ENCODE results near the gene GPI. TPM values are rescaled to one million over a fixed set of nuclear protein-coding genes. Genes with fewer than 3 reads are reported as not detected.
"Not testable (repeated sequence)": the region's sequence is repeated elsewhere in the genome, so short reads cannot be mapped to it uniquely, and the experiment has no call there.

GPI gene
- total RNA-seq, 1 donor from 2014 or later: 223 TPM

DNA sequence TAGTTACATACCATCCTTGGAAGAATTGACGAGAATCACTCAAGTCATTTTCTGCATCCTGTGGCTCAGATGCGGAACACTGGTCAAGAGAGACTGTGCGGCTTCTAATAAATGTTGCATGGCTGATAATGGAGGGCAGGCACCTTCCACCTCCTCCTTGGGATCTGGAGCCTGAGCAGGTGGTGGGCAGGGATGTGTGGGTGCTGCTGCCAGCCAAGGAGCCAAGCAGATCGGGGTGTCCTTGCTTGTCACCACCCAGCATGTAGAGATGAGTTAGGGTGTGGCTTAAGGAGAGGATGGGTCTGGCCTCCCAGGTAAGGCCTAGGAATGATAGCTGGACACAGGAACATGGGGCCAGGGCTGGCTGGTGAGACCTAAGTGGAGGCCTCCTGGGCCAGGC is 17.5 kb downstream of the GPI start:
- Histone ChIP-seq H3K27me3 (ENCODE audit: control insufficient read depth, insufficient read depth, low read length) (no peaks in the 10 kb centered on the region), H3K4me3 (ENCODE audit: low read depth, low read length) (no peak overlapping the region), H3K36me3 (ENCODE audit: control insufficient read depth, insufficient read depth, low read length) (peaks cover 7% of the 10 kb centered on the region)
- DNase-seq (ENCODE audit: low read depth): no peak
- TF ChIP-seq, protein P1, sequence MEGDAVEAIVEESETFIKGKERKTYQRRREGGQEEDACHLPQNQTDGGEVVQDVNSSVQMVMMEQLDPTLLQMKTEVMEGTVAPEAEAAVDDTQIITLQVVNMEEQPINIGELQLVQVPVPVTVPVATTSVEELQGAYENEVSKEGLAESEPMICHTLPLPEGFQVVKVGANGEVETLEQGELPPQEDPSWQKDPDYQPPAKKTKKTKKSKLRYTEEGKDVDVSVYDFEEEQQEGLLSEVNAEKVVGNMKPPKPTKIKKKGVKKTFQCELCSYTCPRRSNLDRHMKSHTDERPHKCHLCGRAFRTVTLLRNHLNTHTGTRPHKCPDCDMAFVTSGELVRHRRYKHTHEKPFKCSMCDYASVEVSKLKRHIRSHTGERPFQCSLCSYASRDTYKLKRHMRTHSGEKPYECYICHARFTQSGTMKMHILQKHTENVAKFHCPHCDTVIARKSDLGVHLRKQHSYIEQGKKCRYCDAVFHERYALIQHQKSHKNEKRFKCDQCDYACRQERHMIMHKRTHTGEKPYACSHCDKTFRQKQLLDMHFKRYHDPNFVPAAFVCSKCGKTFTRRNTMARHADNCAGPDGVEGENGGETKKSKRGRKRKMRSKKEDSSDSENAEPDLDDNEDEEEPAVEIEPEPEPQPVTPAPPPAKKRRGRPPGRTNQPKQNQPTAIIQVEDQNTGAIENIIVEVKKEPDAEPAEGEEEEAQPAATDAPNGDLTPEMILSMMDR (IDR thresholded peaks at IDR 0.05; ENCODE audit: insufficient read depth, low read length, poor library complexity, severe bottlenecking): no peak

DNA sequence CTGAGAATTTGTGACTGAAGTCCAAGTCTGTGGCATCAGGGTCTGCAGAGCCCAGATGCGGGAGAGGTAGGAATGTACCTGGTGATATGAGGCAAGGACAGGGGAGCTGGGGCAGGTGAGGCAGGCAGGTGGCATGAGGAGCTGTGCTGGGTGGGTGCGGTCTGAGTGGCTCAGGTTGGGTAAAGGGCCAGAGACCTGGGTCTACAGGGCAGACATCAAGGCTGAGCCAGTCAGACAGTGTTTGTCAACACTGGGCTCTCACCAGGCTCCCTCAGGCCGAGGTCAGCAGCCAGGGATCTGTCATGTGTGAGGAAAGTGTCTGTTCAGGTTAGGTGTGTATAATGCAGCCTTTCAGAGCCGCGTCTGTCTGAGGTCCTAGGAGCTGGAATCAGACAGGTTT is 18.6 kb downstream of the GPI start:
- no peak overlapping the region for H3K4me3 ChIP-seq (ENCODE audit: low read depth, low read length)

DNA sequence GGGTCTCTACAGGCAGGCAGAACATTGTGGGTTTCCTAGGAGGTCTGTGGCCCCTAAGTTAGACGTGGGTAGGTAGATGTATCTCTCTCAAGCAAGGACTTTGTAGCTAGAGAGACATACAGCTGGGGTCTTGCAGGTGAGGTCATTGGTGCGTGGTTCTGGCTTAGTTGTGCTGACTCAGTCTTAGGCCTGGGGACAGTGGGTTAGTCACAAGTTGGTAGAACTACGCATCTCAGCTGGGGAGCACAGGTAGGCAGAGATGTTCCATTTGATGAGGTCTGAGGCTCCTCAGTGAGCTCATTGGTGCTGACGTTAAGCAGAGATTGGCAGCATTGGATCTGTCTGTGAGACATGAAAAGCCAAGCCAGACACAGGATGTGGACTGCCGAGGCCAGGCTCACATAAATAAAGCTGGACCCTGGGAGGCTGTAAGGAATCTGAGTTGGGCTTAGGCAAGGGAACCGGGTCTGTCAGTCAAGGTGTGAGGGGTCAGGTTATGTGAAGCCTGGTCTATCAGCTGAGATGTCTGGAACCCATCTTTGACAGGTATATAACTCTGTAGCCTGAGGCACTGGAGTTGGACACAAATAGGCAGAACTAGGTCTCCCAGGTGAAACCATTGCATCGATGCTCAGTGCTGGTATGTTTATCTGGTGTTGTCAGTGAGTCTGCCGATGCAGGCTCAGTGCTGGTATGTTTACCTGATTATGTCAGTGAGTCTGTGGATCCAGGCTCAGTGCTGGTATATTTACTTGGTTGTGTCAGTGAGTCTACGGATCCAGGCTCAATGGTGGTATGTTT is 21.8 kb downstream of the GPI start:
- Histone ChIP-seq H3K27me3 (ENCODE audit: control insufficient read depth, insufficient read depth, low read length) (no peaks in the 10 kb centered on the region), H3K4me3 (ENCODE audit: low read depth, low read length) (no peak overlapping the region), H3K36me3 (ENCODE audit: control insufficient read depth, insufficient read depth, low read length) (peaks cover 8% of the 10 kb centered on the region)
- DNase-seq (ENCODE audit: low read depth): no peak
- TF ChIP-seq, protein P1 (IDR thresholded peaks at IDR 0.05; ENCODE audit: insufficient read depth, low read length, poor library complexity, severe bottlenecking): no peak

More for the DNA sequence above, 18.6 kb downstream of the GPI start:
- TF ChIP-seq, protein P1 (IDR thresholded peaks at IDR 0.05; ENCODE audit: insufficient read depth, low read length, poor library complexity, severe bottlenecking): no peak
- Histone ChIP-seq H3K36me3 (ENCODE audit: control insufficient read depth, insufficient read depth, low read length) (peaks cover 9% of the 10 kb centered on the region), H3K27me3 (ENCODE audit: control insufficient read depth, insufficient read depth, low read length) (no peaks in the 10 kb centered on the region)
- no peak for DNase-seq (ENCODE audit: low read depth)

DNA sequence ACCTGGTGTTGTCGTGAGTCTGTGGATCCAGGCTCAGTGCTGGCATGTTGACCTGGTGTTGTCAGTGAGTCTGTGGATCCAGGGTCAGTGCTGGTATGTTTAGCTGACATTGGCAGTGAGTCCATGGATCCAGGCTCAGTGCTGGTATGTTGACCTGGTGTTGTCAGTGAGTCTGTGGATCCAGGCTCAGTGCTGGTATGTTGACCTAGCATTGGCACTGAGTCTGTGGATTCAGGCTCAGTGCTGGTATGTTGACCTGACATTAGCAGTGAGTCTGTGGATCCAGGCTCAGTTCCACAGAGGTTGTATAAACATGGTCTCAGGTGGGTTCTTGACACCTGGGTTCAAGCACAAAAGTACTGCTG is 22.4 kb downstream of the GPI start:
- DNase-seq (ENCODE audit: low read depth): no peak
- TF ChIP-seq, protein P1 (IDR thresholded peaks at IDR 0.05; ENCODE audit: insufficient read depth, low read length, poor library complexity, severe bottlenecking): no peak
- no peak overlapping the region for H3K4me3 ChIP-seq (ENCODE audit: low read depth, low read length)
- peaks cover 9% of the 10 kb centered on the region for H3K36me3 ChIP-seq (ENCODE audit: control insufficient read depth, insufficient read depth, low read length)
- H3K27me3 ChIP-seq (ENCODE audit: control insufficient read depth, insufficient read depth, low read length): no peaks in the 10 kb centered on the region

DNA sequence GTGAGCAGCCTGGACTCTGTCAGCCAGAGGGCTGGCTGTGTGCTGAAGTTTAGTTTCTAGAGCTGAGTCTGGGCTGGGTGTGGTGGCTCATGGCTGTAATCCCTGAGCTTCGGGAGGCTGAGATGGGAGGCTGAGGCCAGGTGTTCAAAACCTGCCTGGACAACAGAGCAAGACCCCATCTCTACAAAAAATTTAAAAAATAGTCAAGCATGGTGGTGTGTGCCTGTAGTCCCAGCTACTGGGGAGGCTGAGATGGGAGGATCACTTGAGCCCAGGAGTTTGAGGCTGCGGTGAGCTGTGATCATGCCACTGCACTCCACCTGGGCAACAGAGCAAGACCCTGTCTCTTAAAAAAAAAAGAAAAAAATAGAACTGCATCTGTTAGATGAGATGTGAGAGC is 23.7 kb downstream of the GPI start:
- not testable (repeated sequence) for H3K27me3 ChIP-seq (ENCODE audit: control insufficient read depth, insufficient read depth, low read length); DNase-seq (ENCODE audit: low read depth); H3K36me3 ChIP-seq (ENCODE audit: control insufficient read depth, insufficient read depth, low read length); H3K4me3 ChIP-seq (ENCODE audit: low read depth, low read length)

DNA sequence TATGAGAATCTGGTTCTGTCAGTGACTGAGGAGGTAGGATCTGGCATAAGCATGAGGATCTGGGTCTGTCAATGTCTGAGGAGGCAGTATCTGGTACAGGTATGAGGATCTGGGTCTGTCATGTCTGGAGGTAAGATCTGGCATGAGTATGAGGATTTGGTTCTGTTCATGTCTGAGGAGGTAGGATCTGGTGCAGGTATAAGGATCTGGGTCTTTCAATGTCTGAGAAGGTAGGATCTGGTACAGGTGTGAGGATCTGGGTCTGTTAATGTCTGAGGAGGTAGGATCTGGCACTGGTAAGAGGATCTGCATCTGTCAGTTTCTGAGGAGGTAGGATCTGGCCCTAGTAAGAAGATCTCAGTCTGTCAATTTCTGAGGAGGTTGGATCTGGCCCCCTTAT is 26.8 kb downstream of the GPI start:
- Histone ChIP-seq H3K27me3 (ENCODE audit: control insufficient read depth, insufficient read depth, low read length) (no peaks in the 10 kb centered on the region), H3K4me3 (ENCODE audit: low read depth, low read length) (no peak overlapping the region), H3K36me3 (ENCODE audit: control insufficient read depth, insufficient read depth, low read length) (peaks cover 7% of the 10 kb centered on the region)
- no peak for DNase-seq (ENCODE audit: low read depth)
- TF ChIP-seq, protein P1 (IDR thresholded peaks at IDR 0.05; ENCODE audit: insufficient read depth, low read length, poor library complexity, severe bottlenecking): no peak
